A204.1 (cell line): ENCODE data around the gene OR51T1.
"Not testable (repeated sequence)": the region's sequence is repeated elsewhere in the genome, so short reads cannot be mapped to it uniquely, and the experiment has no call there.

Experiments used
- FAIRE-seq: peaks from 2 replicates; lab custom pipeline; 2012; peaks lifted over from hg19 to GRCh38; lab: Jason Lieb, UNC

OR51T1 gene, protein sequence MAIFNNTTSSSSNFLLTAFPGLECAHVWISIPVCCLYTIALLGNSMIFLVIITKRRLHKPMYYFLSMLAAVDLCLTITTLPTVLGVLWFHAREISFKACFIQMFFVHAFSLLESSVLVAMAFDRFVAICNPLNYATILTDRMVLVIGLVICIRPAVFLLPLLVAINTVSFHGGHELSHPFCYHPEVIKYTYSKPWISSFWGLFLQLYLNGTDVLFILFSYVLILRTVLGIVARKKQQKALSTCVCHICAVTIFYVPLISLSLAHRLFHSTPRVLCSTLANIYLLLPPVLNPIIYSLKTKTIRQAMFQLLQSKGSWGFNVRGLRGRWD

DNA sequence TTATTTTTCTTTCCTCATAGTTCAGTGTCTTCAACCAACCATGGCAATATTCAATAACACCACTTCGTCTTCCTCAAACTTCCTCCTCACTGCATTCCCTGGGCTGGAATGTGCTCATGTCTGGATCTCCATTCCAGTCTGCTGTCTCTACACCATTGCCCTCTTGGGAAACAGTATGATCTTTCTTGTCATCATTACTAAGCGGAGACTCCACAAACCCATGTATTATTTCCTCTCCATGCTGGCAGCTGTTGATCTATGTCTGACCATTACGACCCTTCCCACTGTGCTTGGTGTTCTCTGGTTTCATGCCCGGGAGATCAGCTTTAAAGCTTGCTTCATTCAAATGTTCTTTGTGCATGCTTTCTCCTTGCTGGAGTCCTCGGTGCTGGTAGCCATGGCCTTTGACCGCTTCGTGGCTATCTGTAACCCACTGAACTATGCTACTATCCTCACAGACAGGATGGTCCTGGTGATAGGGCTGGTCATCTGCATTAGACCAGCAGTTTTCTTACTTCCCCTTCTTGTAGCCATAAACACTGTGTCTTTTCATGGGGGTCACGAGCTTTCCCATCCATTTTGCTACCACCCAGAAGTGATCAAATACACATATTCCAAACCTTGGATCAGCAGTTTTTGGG lies at the start of gene OR51T1:
Gene OR51T1 (plus strand): TSS at position 41 of the 641 bp plus-strand sequence. CDS start 0 bp downstream, at position 41.
- FAIRE-seq: no peak

DNA sequence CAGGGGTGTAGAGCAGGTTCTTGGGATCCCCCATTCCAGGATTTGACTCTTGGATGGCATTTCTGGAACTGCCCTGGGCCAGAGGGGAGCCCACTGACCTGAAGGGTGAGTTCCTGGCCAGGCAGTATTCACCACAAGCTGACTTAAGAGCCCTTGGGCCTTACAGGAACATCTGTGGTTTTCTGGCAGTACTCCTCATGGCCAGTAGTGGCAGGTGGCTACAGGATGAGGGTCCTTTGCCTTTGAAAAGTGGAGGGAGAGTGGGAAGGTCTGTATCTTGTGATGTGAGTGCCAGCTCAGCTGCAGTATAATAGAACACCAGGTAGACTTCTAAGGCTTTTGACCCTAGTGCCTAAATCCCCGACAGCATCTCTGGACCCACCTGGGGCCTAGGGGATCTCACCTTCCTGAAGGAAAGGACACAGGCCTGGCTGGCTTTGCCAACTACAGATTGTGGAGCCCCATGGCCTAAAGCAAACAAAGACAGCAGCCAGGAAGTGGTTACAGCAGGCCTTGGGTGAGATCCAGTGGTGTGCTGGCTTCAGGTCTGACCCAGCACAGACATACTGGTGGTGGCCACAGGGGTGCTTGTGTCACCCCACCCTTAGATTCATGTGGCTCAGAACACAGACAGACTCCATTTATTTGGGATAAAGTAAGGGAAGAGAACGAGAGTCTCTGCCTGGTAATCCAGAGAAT lies 41.7 kb upstream of the OR51T1 start:
- FAIRE-seq: no peak

DNA sequence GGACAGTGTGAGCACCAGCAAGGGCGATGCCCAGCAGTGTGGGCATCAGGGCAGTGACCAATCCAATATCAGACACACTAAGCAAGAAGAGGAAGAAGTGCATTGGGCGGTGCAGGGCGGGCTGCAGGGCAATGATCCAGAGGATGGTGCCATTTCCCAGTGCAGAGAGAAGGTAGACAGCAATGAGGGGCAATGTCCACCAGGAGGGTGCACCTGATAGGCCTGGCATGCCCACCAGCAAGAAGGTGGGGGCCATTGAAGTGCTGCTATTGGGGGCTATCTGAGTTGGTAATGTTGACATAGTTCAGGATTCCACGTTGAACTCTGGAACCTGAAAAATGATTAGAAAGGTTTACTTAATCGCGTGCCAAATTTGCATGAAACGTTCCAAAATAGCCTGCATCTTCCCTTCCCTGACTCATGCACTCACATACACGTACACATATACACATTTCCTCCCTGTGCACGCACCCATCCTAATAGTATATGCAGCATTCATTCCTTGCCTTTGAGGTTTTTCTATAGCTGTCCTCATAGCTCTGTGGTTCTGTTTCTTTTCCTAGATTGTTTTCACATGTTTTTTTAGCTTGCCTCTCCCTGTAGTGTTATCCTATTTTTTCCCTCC lies 32.7 kb upstream of the OR51T1 start, which contains the start of gene OR51S1:
Gene OR51S1 (minus strand): TSS at position 301 of the 625 bp plus-strand sequence. CDS start 0 bp downstream, at position 301.
- FAIRE-seq: no peak

DNA sequence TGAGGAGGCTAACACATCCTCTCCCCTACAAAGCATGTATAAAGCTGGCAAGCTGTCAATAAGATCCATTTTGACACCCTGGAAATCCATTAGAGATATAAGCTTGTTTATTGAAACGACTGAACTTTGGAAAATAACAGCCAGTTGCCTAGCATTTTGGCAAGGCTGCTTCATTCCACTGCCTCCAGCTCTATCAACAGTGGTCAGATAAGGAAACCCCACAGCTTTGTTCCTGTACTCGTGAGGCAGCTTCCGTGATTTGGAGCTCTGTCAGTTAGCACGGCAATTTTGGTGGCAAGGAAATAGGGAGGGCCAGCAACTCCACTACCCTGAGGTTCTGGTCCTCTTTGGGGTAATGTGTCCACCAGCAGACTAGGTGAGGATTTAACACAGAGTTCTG lies 30.7 kb upstream of the OR51T1 start:
- FAIRE-seq: no peak

DNA sequence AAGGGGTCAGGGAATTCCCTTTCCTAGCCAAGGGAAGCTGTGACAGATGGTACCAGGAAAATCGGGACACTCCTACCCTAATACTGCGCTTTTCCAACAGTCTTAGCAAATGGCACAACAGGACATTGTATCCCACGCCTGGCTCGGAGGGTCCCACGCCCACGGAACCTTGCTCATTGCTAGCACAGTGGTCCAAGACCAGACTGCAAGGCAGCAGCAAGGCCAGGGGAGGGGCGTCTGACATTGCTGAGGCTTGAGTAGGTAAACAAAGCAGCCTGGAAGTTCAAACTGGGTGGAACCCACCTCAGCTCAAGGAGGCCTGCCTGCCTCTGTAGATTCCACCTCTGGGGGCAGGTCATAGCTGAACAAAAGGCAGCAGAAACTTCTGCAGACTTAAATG lies 27.4 kb upstream of the OR51T1 start:
- not testable (repeated sequence) for FAIRE-seq

DNA sequence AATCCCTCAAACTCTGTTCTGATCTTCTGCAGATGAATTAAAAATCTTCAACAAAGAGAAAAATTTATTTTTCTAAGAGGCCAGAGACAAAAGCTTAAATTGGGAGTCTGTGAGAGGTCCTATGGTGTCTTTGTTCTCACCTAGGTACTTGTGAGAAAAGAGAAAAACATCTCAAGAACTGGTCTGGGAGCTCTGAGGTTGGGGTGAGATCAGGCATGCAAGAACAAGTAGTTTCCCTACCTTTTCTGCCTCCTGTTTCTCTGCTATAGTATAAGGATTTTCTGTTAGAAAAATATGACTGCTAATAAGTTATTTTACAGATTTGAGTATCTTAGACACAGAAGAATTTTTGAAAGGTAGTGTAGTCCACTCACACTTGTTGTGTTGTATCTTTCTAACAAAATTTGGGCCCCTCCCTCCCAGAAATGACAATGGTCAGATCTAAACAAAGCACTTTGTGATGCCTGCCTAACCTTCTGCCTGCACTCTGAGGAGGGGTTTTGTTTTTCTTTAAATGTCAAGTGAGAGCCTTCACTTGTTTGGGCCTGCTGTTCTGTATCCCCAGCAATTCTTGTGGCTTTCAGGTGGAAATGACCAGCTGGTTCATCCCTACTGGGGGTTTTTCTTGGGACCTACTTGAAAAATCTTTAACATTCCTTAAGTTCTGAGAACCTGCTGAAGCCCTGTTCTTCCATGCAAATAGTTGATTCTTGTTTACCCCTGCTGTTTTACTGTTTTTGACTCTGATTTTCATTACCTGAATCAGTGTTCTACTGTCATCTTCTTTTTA lies 19.1 kb upstream of the OR51T1 start:
- no peak for FAIRE-seq

DNA sequence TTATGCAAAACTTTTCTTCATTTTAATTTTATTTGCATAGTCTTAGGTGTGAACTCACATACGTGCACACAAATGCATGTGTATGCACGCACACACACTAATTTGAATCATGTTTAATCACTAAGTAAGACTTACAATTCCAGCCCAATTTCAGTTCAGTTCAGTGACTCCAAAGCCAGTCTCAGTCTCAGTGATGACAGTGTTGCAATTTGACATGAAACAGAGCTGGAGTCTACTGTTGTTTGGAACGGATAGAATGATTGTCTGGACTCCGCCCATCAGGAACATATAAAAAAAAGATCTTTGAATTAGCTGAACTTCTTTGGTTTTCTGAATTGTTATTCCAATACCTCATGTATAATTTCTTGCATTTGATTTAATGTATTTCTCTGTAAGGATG lies 17.8 kb upstream of the OR51T1 start:
- FAIRE-seq: no peak

DNA sequence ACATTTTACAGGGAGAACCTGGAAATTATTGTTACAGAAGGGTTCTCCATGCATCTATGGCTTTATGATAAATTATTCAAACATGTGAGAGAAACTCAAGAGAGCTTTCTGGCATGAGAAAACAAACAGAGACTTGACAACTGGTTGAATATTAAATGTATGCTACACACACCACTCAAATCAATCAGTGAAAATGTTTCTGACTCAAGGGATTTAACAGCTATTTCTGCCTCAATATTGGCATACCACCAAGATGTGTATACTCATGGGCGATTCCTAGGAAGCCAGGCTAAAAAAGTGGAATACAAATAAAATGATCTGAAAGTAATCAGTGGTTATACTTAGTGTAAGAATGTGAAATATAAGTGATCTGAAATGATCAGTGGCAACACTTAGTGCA lies 15.8 kb upstream of the OR51T1 start:
- FAIRE-seq: no peak

DNA sequence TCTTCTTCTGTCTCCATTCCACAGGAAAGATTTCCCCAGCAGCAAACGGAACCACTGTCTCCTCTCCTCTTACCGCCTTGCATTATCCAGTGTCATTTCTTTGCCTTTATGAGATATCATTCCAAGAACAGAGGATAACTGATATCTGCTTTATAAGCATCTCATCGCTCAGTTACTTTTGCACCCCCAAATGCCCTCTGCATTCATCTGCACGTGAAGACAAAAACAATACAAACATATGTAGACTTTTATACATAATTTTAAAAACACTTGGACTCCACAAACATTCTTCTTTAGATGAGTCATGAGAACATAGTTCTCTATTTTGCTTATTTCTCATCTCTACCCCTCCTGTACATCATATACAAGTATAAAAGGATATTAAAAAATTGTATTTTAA lies 512 bp upstream of the OR51T1 start:
- no peak for FAIRE-seq

DNA sequence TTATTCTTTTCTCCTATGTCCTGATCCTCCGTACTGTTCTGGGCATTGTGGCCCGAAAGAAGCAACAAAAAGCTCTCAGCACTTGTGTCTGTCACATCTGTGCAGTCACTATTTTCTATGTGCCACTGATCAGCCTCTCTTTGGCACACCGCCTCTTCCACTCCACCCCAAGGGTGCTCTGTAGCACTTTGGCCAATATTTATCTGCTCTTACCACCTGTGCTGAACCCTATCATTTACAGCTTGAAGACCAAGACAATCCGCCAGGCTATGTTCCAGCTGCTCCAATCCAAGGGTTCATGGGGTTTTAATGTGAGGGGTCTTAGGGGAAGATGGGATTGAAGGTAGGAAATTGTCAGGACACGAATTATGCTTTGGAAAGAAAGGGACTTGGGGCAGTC lies 843 bp downstream of the OR51T1 start:
- no peak for FAIRE-seq

DNA sequence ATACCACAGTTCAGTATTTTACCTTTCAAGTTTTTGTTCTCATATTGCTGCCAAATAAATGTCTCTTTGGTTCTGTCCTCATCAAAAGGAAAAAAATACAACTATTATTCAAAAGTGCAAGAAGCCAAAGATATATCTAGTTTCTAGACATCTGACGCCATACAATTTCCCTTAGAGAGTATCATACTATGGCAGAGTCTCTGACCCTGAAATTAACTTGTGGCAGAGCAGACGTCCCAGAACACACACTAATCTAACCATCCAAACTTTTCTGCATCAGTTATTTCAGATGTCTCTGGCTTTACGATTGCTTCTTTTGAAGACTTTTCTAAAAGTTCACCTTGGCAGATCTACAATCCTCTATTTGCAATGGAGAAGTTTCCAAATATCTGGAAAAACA lies 2.7 kb downstream of the OR51T1 start:
- FAIRE-seq: no peak

DNA sequence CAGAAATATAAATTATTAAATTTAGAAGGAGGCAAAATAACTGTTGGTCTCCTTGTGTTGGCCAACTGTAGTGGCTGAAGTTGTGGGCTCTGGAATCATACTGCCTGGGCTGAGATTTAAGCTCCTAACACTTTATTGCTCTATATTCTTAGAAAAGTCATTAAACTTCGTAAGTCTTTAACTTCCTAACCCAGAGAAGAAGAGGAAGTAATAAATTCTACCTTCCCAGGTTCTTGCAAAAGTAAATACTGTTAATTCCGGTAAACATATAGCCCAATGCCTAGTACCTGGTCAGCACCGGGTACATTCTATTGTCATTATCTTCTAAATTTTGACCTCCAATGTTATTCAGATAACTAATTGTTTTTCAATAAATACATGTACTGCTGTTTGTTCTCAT lies 4.5 kb downstream of the OR51T1 start:
- FAIRE-seq: no peak

DNA sequence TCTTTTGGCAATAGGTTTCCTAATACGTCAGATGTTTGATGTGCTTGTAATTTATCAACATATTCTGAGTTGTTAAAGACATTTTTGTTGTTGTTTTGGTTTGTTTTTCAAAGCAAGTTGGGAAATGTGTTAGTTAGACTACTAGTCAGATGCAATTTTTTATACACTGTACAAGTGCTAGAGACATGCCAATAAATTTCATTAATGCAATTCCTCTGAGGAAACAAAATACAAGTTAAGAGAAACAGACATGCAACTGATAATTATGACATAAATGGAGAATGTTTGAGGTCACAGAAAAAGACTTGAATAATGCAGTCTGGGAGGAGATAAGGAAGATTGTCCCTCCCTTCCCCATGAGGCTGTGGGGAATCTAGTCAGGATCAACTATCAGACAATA lies 5.9 kb downstream of the OR51T1 start:
- no peak for FAIRE-seq

DNA sequence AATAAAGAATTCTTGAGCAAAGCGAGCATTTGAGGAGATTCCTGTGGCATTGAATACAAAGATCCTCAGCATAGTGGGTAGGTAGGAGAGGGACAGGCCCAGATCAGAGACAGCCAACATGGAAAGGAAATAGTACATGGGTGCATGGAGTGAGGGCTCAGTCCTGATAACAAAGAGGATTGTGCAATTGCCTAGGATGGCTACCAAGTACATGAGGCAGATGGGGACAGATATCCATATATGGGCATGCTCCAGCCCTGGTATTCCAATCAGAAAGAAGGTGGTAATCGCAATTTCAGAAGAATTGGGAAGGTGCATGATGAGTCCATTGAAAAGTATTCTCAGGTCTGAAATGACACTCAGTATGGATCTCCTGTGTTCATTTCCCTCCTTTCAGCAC lies 8.6 kb downstream of the OR51T1 start:
- FAIRE-seq: no peak

DNA sequence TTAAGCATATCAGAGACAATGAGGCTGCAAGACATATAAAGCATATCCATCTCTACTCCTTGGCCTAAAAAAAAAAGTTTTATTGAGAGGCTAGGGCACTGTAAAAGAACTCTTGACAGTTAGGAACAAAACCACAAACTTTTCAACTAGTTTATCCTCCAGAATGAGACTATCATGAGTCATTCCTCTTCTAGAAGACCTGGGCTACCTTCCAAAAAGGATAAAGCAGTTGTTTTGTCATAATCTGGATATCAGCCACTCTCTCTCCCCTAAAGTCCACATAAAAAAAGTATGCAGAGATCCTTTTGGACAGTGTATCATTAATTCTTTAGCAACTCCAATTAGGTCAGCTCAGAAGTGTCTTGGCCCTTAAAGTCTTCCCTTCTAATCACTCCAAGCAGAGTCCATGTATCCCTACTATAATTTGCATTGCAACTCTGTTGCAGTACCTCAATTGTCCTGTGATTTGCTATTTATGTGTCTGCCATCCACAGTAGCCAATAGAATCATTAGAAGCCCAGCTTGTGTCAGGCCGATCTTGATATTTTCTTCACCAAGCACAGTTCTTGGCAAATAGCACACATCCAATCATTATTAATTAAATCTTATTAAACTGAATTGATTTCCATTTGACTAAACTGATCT lies 10.4 kb downstream of the OR51T1 start:
- no peak for FAIRE-seq

DNA sequence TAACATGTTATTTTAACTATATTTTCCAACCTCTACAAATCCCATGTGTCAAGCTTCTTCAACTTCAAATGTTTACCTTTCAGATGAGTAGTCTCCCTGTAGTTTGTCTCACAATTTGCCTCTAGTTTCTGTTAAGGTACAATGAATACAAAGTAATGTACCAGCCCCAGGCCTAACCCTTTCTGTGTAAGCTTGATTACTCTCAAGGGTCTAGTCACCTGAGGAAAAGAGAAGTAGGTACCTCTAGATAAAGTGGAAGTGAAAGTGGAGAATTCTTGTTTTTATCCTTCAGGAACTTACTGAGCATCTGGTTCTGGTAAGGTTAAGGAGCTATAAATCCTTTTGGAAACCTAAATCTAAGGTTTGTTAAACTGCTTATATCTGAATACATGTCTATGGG lies 21.8 kb downstream of the OR51T1 start, which contains the start of gene OR51A7:
Gene OR51A7 (plus strand): TSS at position 300 of the 400 bp plus-strand sequence. CDS start 3,587 bp downstream, outside the sequence.
- no peak for FAIRE-seq

DNA sequence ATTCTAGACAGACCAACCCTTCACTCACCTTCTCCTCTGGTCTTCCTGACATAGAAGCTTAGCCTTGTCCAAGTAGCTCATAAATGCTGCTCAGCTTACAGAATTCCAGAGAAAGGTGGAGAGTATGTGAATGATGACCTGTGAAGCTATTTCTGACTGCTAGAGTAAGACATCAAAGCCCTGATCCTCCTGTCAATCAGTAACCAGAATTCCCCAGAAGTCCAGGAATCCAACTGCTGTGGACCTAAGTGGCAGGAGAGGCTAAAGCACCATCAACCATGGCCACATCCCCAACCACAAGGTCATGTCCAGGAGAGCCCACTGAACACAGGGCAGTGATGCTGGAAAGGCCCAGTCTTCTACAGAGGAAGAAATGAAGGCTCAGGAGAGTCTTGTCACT lies 34.9 kb downstream of the OR51T1 start:
- FAIRE-seq: no peak

DNA sequence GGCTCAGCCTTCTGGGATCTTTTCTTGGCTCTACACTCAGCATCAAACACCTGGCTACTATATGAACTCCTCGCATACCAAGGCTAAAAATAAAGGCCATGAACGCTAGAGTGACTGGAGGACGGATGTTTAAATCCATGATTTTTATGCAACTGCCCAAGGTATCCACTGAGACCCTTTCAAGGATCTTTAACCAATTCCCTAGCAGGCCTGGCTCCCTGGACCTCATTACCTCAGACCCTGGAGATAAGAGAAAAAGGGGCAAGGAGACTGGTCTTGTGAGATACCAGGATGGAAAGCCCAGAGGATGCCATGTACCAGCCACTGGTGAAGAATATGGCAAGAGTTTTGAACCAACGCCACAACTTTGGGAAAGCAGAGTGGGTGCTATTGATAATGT lies 37.5 kb downstream of the OR51T1 start, which contains the start of gene OR51G2:
Gene OR51G2 (minus strand): TSS at position 101 of the 400 bp plus-strand sequence. CDS start 3,687 bp downstream, outside the sequence.
- no peak for FAIRE-seq

DNA sequence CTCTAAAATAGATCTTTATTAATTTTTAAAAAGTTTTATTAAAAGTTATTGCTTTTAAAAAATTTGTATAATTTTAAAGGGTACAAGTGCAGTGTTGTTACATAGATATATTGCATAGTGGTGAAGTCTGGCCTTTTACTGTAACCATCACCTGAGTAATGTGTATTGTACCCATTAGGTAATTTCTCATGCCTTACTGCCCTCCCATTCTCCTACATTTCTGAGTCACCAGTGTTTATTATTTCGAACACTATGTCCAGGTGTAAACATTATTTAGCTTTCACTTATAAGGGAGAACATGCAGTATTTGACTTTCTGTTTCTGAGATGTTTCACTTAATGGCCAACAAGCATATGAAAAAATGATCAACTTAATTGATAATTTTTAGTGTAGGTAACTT lies 40.1 kb downstream of the OR51T1 start:
- FAIRE-seq: no peak

DNA sequence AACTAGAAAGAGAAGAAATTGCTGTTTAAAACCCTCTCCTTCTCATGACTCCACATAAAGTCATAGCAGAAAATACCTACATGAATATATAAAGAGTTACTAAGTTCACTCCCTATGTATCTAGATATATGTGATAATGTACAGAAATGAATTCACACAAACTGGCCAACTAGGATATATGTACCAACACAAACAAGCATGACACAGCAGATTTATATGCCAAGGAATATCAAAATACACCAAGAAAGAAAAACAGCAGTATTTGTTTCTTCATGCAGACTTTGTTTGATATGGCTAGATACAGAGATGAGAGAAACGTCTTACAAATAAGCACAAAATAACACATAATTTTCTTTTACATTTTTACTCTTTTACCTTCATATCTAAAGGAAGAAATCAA lies 40.6 kb downstream of the OR51T1 start:
- FAIRE-seq: no peak

DNA sequence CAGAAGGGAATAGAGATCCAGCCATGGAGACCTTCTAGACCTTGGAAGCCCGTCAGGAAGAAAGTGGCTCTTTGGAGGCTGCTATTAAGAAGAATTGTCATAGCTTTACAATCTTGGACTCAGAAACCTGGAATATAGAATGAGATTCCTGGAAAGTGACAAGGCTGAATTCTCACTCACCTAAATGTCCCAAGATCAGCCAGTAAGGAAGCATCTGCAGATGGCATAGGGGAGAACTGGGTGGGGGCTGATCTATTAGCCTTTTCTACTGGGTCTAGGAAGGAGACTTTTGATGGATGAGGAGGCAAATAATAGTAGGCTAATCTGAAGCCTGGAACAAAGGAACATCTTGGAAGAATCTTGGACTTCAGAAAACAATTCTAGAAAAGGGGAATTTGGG lies 42.5 kb downstream of the OR51T1 start, which contains the start of gene OR51G1:
Gene OR51G1 (minus strand): TSS at position 101 of the 400 bp plus-strand sequence. CDS start 0 bp downstream, at position 101.
- FAIRE-seq: no peak
